ENCODE measurements around the gene RSAD1. TPM values are rescaled to one million over a fixed set of nuclear protein-coding genes. Genes with fewer than 3 reads are reported as not detected.

Gene RSAD1
- total and polyA plus RNA-seq, 8 donors, result 20.1 to 49.4 (median 33.6) TPM

GRCh38 chr17:50507871-50508572 lies 29.4 kb downstream of the RSAD1 start, which contains the start of gene MYCBPAP:
Gene MYCBPAP (plus strand): TSS chr17:50508439. CDS start chr17:50508675, 236 bp downstream.
- ATAC-seq, result peak; percentile 81 to 90 (median 83)
- 17 to 19% methylated on average over 53 to 65 of the region's 66 CpGs for WGBS, 2 donors
- peak within 1 kb of the TSS; percentile 49 to 54 (median 52) for H3K4me3 ChIP-seq
- no peaks in the 10 kb centered on the region for H3K9me3 ChIP-seq
- H3K4me1 ChIP-seq, result peaks cover 0 to 4% (median 0%) of the 10 kb centered on the region in 3 donors
- FAIRE-seq, result no peak
- peak; percentile 64 to 90 (median 74) for DNase-seq
- peak within 1 kb of the TSS in 3 of 4 donors; percentile 45 to 56 (median 50) for H3K27ac ChIP-seq
- H3K27me3 ChIP-seq, result no peaks in the 10 kb centered on the region
- intact Hi-C loops (cut with DNase I), result no loop called here
- H3K36me3 ChIP-seq, result no peaks in the 10 kb centered on the region
- no peak for TF ChIP-seq CTCF (IDR thresholded peaks at IDR 0.05)

GRCh38 chr17:50508573-50509460 lies 30.2 kb downstream of the RSAD1 start:
- ATAC-seq, result peak in 1 of 4 donors; percentile 23
- intact Hi-C loops (cut with DNase I), result no loop called here
- peaks cover 0 to 6% (median 4%) of the 10 kb centered on the region in 3 donors for H3K4me1 ChIP-seq
- H3K27ac ChIP-seq, result peak overlapping the region in 3 of 4 donors; percentile 45 to 56 (median 50)
- WGBS, 2 donors, result 49 to 50% methylated on average over 32 of the region's 32 CpGs
- no peaks in the 10 kb centered on the region for H3K27me3 ChIP-seq
- TF ChIP-seq CTCF (IDR thresholded peaks at IDR 0.05), result no peak
- no peak for FAIRE-seq
- H3K9me3 ChIP-seq, result no peaks in the 10 kb centered on the region
- DNase-seq, result peak in 1 of 6 donors; percentile 35
- peak overlapping the region; percentile 49 to 54 (median 52) for H3K4me3 ChIP-seq
- H3K36me3 ChIP-seq, result no peaks in the 10 kb centered on the region

- Histone ChIP-seq H3K27ac (no peak overlapping the region), H3K4me3 (no peak overlapping the region), H3K27me3 (no peaks in the 10 kb centered on the region), H3K4me1 (peaks cover 0 to 7% (median 4%) of the 10 kb centered on the region in 3 donors), H3K9me3 (no peaks in the 10 kb centered on the region), H3K36me3 (no peaks in the 10 kb centered on the region)
- TF ChIP-seq CTCF (IDR thresholded peaks at IDR 0.05), result no peak
- FAIRE-seq (no peak), ATAC-seq (peak in 2 of 4 donors; percentile 19 to 37), DNase-seq (no peak)
- WGBS, 2 donors, result 40 to 49% methylated on average over 3 of the region's 3 CpGs
- intact Hi-C loops (cut with DNase I), result no loop called here
These were observed 32.4 kb downstream of the RSAD1 start for GRCh38 chr17:50511058-50511457.

GRCh38 chr17:50513495-50513894 lies 34.8 kb downstream of the RSAD1 start:
- intact Hi-C loops (cut with DNase I), result no loop called here
- TF ChIP-seq CTCF (IDR thresholded peaks at IDR 0.05), result no peak
- Histone ChIP-seq H3K4me1 (peaks cover 0 to 12% (median 0%) of the 10 kb centered on the region in 3 donors), H3K27ac (no peak overlapping the region), H3K9me3 (no peaks in the 10 kb centered on the region), H3K27me3 (no peaks in the 10 kb centered on the region), H3K4me3 (no peak overlapping the region), H3K36me3 (no peaks in the 10 kb centered on the region)
- ATAC-seq, result peak in 2 of 4 donors; percentile 32 to 43
- FAIRE-seq, result no peak
- 32 to 33% methylated on average over 4 of the region's 4 CpGs for WGBS, 2 donors
- DNase-seq, result no peak
